Cerebellar nuclear complex (tissue), 1 donor: Measurements from ENCODE around the gene SLC27A5.

Experiments used
- DNase-seq, 2 experiments: peaks; one replicate each; lab custom pipeline; 2025; lab: John Stamatoyannopoulos, UW

SLC27A5 gene, protein sequence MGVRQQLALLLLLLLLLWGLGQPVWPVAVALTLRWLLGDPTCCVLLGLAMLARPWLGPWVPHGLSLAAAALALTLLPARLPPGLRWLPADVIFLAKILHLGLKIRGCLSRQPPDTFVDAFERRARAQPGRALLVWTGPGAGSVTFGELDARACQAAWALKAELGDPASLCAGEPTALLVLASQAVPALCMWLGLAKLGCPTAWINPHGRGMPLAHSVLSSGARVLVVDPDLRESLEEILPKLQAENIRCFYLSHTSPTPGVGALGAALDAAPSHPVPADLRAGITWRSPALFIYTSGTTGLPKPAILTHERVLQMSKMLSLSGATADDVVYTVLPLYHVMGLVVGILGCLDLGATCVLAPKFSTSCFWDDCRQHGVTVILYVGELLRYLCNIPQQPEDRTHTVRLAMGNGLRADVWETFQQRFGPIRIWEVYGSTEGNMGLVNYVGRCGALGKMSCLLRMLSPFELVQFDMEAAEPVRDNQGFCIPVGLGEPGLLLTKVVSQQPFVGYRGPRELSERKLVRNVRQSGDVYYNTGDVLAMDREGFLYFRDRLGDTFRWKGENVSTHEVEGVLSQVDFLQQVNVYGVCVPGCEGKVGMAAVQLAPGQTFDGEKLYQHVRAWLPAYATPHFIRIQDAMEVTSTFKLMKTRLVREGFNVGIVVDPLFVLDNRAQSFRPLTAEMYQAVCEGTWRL

DNA sequence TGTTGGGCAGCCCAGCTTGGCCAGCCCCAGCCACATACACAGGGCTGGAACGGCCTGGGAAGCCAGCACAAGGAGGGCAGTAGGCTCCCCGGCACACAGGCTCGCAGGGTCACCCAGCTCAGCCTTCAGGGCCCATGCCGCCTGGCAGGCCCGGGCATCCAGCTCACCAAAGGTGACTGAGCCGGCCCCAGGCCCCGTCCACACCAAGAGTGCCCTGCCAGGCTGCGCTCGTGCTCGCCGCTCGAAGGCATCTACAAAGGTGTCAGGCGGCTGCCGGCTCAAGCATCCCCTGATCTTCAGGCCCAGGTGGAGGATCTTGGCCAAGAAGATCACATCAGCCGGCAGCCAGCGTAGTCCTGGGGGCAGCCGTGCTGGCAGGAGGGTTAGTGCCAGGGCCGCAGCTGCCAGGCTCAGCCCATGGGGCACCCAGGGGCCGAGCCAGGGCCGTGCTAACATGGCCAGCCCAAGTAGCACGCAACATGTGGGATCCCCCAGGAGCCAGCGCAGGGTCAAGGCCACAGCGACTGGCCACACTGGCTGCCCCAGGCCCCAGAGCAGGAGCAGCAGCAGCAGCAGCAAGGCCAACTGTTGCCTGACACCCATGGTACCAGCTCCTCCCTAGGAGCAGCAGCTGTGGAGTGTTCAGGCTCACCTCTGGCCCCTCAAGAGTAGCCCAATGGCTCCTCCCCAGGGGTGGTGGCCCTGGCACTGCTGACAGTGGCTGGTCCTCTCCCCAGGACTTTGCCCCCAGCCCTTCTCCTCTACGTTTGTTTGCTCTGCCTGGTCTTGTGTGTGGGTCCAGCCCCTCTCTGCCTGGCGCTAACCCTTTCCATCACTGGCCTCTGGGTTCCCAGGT, at the start of gene SLC27A5:
SLC27A5 (minus strand) TSS at position 640 of the 856 bp plus-strand sequence; CDS start at position 603, 37 bp downstream.
- DNase-seq = no peak

DNA sequence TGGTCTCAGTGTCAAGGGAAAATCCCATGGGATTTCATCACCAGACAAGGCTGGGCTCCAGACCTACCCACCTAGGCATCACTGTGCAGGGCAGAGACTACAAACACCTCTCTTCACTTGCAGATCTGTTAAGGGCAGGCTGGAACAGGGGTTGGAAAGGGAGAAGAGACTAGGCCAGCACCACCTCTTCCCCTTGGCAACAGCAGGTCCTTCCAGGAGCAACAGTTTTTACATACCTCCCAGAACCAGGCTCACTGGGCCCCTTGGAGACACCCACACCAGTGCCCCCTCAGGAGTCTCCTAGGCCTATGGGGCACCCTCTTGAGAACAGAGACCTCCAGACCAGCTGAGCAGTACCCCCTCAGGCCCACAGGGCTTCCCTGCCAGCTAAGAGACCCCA, 49.1 kb upstream of the SLC27A5 start:
- no peak for DNase-seq

DNA sequence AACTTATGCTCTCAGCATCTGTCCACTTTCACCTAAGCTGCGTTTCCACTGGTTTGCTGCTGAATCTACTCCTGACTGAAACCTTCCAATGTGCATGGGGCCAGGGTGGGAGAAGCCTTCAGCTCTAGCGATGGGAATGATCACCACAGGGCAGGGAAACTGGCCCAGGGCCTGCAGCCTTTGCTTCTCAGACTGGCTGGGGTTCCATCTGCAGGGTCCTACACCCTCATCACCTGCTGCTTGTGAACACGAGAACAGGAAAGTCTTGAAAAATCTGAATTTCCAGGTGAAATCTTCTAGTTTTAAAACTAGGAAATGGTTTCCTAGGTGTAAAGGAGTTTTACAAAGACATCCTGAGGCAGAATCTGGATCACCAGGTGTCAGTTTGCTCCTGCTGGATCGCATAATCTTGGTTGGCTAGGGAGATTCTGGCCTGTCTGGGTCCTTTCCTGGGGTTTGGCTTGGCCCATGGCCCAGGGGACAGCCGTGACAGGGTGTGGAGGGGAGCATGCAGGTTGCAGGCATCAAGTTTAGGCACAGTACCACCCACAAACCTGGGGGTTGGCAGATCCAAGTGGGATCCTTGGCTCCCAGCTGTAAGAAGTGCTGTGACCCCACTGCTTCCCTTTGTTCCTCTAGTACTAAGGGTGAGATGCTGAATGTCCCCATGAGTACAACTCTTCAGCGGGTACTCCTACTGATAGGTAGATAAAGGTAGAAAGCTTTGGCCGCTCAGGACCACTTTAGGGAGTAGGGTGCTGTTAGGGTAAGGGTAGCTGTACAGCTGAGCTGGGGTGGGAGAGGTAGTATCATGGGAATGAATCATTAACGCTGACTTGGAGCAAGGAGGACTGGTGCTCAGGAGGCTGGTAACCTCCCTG, 48.5 kb upstream of the SLC27A5 start:
- no peak for DNase-seq

DNA sequence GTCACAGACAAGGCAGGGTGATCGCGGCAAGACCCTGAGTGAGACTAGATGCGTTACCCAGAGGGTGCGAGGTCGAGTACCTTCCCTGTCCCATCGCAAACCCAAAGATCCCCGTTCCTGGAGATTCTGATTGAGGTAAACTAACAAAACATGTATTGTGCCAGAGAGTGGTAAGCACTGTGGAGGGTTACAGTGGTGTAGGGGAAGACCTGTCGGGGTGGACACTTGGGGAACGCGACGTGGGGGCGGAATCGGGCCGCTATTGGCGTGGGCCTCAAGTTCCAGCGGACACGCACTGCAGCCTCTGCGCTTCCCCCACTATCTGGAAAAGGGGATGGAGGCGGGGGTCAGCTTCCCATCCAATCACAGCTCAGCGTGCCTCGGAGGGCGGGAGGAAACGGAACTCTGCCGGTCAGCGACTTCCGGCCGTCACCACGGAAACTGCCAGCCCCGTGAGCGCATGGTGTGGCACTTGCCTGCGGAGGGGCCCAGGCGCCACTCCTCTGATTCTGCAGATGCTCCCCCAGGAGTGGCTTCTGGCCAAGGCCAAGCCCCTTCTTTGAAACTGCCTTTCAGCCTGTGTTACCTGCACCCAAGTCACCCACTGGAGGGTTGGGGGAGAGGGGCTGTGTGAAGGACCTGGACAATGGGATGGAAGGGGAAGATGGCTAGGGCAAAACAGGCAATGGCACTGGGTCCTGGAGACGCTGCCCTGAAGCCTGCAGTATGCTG, 47.6 kb upstream of the SLC27A5 start:
- DNase-seq = no peak

DNA sequence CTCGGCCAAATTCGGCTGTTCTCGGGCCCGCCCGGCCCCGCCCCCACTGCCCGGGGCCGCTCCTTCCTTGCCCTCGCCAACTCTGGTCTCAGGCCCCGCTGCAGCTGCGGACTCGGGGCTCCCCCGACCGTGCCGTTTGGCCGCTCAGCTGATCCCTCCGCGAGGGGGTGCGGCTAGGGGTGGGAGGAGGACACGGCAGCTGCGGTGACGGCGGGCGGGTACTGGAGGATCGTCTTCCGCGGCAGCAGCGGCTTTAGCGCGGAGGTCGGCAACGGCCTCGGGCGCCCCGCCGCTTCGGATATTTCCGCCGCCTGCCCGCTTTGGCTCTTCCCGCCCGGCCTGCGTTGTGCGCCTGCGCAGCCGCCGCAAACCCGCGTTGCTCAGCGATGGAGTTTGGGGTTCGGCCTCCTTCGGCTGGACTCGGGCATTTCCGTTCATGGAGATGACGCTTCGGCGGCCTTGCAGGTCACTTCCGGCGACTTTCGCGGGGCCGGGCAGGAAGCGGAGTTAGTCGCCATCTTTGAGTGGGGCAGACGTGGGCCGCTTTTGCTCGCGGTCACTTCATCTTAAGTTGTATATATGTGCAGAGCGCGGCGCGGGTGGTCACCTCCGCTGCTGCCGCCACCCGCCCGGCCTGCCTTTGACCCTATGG, 47.0 kb upstream of the SLC27A5 start:
- no peak for DNase-seq

DNA sequence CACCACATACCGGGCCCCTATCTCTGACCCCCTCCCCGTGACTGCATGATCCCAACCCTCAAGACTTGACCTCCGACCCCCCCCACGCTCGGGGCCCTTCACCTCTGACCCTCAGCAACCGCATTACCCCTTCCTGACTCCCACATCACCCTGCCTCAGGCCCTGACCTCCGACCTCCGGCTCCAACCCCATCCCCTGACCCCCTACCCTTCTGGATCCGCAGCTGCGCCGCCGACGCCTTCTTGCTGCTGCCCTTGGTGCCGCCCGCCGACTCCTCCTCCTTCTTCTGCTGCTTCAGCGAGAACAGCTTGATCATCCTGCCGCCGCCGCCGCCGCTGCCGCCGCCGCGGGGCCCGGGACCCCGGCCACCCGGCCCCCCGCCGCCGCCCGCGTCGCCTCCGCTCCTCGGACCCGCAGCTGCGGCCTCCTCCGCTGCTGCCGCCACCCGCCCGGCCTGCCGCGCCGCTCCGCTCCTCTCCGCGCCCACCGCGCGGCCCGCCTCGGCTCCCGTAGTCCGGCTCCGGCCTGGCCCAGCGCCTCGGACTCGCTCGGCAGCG, 46.4 kb upstream of the SLC27A5 start, which contains the start of gene UBE2M:
UBE2M (minus strand) TSS at position 546 of the 557 bp plus-strand sequence; CDS start at position 316, 230 bp downstream.
- DNase-seq = no peak

DNA sequence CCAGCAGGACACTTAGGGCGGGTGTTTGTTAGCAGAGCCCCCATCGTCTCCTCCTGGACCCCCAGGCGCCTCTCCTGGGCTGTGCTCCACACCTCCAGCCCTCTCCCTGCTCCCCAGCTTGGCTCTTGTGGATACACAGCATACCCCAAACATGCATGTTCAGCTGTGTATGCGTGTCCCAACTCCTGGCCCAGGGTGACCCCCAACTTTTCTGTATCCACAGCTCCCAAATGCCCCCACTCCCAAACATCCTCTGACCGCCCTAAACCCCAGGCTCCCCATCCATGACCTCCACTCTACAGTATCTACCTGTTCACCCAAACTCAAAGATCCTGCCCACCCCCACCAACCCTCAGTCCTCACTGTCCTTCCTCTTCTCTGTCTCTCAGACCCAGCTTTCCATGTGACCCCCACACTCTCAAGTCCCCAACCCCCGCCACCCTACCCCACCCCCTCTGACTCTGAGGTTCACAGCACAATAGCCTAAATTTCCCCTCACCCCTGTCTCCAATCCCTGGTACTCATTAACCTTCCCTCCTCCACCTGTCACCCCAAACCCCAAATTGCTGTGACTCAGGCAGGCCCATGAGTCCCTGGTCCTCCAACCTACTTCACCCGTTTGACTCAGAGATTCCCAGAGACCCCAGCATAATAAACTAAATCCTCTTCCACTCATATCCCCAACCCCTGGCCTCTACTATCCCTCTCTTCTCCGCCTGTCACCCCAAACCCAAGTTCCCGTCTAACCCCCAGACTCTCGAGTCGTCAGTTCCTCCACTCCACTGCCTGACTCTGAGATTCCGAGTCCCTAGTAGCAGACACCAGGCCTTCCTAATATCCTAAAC, 45.7 kb upstream of the SLC27A5 start:
- no peak for DNase-seq

DNA sequence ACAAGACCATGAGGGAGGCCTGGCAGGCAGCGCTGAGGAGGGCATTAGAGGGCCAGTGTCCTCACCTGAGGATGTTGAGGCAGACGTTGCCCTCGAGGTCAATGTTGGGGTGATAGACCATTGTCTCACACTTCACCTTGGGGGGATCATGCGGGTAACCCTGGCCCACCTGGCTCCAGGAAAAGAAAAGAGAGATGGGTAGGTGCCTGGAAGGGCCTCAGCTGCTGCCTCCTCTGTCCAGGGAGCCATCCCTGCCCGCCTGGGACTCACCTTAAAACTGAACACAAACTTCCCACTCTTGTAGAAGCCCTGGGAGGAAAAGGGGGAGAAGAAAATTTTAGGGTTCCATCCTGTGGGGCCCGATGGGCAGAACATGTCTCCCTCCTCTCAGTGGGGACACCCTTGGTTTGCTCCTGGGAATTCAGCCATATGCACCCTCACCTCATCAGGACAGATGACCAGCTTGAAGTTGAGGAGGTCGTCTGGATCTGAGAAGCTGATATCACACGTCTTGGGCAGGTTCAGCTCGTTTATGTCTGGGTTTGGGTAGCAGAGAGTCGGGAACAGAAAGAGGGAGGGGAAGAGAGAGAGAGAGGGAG, 44.9 kb upstream of the SLC27A5 start:
- DNase-seq = no peak

DNA sequence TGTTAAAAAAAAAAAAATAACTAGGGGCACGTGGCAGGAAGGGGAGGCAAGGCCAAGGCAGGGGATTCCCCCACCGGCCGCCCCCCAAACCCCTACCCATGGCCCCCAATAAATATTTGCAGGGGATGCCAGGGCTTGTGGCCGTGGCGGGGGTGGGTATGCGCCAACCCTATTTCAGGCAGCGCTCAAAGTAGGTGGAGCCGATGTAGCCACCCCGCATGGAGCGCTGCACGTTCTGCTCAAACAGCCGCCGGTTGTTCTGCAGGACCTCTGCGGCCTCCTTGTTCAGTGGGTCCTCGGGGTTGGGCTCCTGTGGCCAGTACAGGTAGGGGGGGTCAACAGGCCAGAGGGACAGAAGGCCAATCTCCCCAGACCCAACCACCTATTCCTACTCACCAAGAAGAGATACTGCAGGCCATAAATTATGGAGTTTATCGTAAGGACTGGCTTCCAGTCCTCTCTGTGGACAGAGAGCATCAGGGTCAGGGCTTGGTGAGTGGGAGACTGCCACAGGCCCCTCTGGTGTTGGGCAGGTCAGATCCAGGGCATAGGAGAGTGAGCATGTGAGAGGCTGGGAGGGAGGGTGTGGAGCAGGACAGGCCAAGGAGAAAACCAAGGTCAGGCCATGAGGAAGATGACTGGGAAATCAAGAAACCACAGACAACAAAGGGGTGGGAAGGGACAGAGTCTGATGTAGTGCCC, 44.3 kb upstream of the SLC27A5 start:
- no peak for DNase-seq

DNA sequence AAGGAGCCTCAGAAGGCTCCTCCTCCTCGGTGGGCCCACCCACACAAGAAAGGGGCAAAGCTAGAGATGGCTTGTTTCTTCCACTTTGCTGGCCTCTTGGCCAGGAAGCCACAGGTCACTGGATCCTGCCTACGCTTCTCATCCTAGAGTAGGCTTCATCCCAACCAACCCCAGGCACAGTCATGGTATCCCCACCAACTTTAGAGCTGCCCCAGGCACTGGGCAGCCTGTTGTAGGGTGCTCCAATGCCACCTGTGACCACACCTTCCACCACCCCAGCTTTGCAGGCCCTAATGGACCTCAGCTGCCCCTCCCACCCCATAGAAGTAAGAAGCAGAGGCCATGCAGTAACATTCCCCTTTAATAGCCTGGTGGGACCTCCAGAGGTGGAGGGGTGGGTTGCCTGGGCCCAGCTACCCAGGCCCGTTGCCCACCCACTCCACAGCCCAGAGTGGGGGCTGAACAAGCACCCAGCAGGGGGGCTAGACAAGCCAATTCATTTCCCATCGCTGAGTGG, 43.6 kb upstream of the SLC27A5 start:
- DNase-seq = no peak

DNA sequence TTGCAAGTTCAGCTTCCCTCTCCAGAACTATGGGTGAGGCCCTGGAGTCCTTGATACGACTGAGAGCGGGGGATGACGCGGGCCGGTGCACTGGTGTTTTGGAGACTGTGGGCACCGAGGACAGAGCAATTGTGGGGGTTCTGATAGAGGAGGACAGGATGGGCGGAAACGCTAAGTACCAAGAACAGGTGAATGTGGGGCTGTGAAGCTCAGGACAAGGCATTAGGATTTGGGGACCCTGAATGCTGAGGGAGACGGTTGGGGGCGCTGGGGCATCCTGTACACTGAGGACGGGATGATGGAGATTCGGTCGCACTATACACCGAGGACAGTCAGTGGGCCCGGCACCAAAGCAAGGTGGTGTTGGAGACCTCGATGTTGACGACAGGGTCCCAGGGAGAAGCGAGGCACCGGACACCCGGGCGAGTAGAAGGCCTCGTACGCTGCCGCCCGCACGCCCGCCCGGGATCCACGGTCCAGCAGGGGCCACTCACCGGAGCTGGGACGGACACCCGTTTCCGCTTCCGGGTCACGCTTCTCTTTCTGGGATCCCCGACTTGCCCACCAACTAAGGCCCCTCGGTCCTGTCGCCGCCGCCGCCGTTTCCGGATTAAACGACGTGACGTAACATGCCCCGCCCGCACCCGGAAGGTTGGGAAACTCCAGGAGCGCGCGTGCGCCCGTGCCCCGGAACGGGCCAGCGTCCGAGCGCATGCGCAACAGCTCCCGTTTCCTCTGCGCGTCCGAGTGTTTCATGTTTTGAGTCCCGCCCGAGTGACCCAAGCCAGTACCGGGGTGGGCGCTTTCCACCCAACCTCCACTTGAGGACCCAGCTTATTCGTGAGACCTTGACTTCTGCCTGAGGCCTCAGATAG, 42.9 kb upstream of the SLC27A5 start, which contains the start of gene CHMP2A:
CHMP2A (minus strand) TSS at position 612 of the 875 bp plus-strand sequence. CDS start 893 bp downstream, outside the sequence.
- DNase-seq = no peak

DNA sequence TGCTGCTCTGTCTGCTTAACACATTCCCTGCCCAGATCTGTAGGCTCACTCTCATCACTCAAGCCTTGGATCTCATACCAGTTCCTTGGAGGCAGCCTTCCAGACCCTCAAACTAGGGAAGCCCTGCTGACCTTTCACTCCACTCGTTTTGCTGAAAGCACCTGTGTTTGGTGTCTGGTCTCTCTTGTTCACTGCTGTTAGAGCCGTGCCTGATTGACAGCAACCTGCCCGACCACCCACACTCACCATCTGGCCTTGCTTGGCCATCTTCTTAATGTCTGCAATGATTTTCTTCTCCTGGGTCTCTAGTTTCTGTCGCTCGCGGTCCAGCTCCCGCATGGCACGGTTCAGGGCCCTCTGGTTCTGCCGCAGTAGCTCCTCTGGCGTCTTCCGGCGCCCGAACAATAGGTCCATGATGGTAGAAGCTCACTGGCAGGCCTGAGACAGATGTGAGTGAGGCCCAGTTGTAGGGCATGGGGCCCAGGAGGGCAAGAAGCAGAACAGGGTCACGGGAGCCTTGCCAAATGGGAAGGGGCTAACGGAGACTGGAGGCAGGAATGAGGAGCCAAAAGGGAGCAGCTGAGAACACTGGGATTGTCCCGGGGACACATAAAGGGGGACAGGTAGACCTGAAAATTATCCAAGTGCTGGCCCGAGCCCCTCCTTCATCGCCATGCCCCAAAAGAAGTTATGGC, 42.2 kb upstream of the SLC27A5 start:
- no peak for DNase-seq

DNA sequence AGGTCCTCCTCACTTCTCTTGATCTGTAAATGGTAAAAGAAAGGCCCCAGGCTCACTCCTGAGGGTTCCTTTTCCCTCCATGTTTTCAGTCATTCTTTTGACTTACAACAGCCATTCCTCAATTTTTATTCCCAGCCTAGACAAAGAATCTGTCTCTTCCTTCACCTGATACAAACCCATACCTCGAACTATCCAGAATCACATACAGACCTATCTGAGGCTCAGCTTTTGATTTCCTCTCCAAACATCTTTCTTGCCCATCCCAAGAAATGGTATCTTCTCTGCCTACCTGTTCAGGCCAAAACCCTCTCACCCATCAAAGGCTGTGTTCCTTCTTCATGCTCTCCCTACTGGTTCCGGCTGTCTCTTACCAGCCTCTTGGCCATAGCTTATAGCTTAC, 40.9 kb upstream of the SLC27A5 start:
- no peak for DNase-seq

DNA sequence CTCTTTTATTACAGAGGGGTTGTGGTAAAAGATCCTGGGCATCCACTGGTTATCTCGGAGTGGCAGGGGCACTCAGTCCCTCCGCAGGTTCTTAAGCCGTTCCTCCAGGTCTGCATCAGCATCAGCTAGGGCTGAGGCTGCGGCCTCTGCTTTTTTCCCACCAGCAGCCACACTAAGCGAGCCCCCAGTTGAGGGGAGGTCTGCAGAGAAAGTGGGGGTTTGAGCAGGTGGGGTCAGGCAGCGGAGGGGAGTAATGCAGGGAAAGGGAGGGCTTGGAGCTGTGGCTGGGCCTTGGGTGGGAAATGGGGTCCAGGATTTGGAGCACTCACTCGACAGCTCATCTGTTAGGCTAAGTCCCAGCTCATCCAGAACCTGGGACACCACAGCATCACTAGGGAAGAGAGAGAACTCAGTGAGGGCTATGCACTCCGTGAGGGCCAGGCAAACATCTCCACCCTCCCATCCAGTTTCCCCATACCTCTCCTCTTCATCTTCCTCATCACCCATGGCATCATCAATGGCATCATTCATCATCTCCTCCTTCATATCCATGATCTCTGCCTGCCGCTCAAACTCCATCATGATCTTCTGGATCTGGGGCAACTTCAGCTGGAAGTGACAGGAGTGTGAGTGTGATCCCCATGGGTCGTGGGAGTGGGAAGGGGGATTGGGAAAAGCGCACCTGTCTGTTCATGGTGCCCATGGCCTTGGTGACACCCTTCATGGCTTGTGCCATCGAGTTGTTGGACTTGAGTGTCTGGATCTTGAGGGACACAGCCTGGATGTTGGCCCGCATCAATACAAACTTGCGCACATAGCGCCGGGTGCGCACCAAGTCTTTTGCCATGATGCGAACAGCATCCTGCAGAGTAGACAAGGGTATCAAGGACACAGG, 40.0 kb upstream of the SLC27A5 start:
- no peak for DNase-seq

DNA sequence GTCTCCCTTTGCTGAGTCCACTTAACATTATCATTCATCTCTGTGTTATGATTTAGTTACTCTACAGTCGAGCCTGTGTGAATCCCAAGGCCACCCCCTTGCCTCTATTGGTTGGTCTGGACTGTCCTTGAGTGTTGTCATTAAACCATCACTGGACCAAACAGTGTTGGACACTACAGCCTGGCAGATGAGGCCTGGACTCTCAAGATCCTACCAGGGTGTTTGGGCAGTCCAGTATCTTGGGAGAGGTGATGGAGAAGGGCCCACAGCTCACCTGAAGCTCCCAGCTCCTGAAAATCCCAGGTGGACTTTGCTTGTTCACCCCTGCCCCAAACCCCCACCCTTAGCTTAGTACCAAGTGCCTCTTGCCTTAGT, 39.3 kb upstream of the SLC27A5 start:
- DNase-seq = no peak
